ENCODE measurements around the gene MAST2. TPM values are rescaled to one million over a fixed set of nuclear protein-coding genes. Genes with fewer than 3 reads are reported as not detected.

Gene MAST2
- total RNA-seq, 2 donors from 2014 or later: 44.5 to 52.1 TPM

- no peaks in the 10 kb centered on the region for H3K4me1 ChIP-seq
- TF ChIP-seq CTCF (IDR thresholded peaks at IDR 0.05): no peak
- H3K27ac ChIP-seq: no peak overlapping the region
- no peaks in the 10 kb centered on the region for H3K36me3 ChIP-seq
- no peaks in the 10 kb centered on the region for H3K9me3 ChIP-seq
- DNase-seq (ENCODE audit: low spot score): no peak
- no peak overlapping the region for H3K4me3 ChIP-seq
- no peaks in the 10 kb centered on the region for H3K27me3 ChIP-seq
These were observed 10.7 kb upstream of the MAST2 start for GRCh38 chr1:45792744-45793143.

GRCh38 chr1:45793942-45794604 is 9.3 kb upstream of the MAST2 start:
- no peaks in the 10 kb centered on the region for H3K9me3 ChIP-seq
- no peak for DNase-seq (ENCODE audit: low spot score)
- no peaks in the 10 kb centered on the region for H3K27me3 ChIP-seq
- TF ChIP-seq CTCF (IDR thresholded peaks at IDR 0.05): no peak
- H3K36me3 ChIP-seq: no peaks in the 10 kb centered on the region
- H3K27ac ChIP-seq: no peak overlapping the region
- no peak overlapping the region for H3K4me3 ChIP-seq
- H3K4me1 ChIP-seq: no peaks in the 10 kb centered on the region

- no peak overlapping the region for H3K27ac ChIP-seq
- H3K27me3 ChIP-seq: no peaks in the 10 kb centered on the region
- no peak for DNase-seq (ENCODE audit: low spot score)
- no peaks in the 10 kb centered on the region for H3K36me3 ChIP-seq
- no peak overlapping the region for H3K4me3 ChIP-seq
- no peak for TF ChIP-seq CTCF (IDR thresholded peaks at IDR 0.05)
- no peaks in the 10 kb centered on the region for H3K9me3 ChIP-seq
- H3K4me1 ChIP-seq: no peaks in the 10 kb centered on the region
These were observed 7.0 kb upstream of the MAST2 start for GRCh38 chr1:45796381-45796780.

- no peak for DNase-seq (ENCODE audit: low spot score)
- no peak for TF ChIP-seq CTCF (IDR thresholded peaks at IDR 0.05)
- no peaks in the 10 kb centered on the region for H3K36me3 ChIP-seq
- H3K4me3 ChIP-seq: no peak overlapping the region
- H3K27ac ChIP-seq: no peak overlapping the region
- H3K27me3 ChIP-seq: no peaks in the 10 kb centered on the region
- peaks cover 0 to under 1% of the 10 kb centered on the region in 2 donors for H3K4me1 ChIP-seq
- no peaks in the 10 kb centered on the region for H3K9me3 ChIP-seq
These were observed 6.5 kb upstream of the MAST2 start for GRCh38 chr1:45796946-45797345.

GRCh38 chr1:45800899-45801298 is 2.5 kb upstream of the MAST2 start:
- no peak for TF ChIP-seq CTCF (IDR thresholded peaks at IDR 0.05)
- Histone ChIP-seq H3K9me3 (no peaks in the 10 kb centered on the region), H3K27me3 (no peaks in the 10 kb centered on the region), H3K27ac (no peak overlapping the region), H3K36me3 (no peaks in the 10 kb centered on the region), H3K4me3 (no peak overlapping the region), H3K4me1 (peaks cover 0 to 12% of the 10 kb centered on the region in 2 donors)
- DNase-seq (ENCODE audit: low spot score): no peak

Measured in right atrium auricular region (tissue), 2 donors.